ENCODE results near the gene AKT1. TPM values are rescaled to one million over a fixed set of nuclear protein-coding genes. Genes with fewer than 3 reads are reported as not detected.
A peak's percentile ranks its signal among the peaks of the same experiment; 100 is the strongest.

The AKT1 gene
- total and polyA plus RNA-seq, 2 experiments from 2014 or later: 19.2 to 78.7 TPM

DNA sequence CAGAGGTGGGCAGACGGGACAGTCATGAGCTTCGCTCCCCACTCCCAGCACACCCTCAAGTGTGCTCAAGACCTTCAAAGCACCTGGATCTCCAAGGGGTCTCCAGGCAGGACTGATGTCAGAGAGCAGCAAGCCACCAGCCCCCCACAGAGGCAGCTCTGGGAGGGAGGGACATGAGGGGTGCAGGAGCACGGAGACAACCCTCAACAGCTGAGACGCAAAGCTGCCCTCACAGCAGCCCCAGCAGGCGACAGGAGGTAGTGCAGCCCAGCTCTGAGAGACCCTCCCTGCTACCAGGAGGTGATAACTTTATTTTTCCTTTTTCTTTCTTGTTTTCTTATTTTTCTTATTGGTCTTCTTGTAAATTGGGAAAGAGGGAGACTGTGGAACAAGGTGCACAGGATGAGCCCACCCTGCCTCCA is 24.7 kb downstream of the AKT1 start:
- Histone ChIP-seq H3K9me2 (ENCODE audit: insufficient read depth) (no peaks in the 10 kb centered on the region; the same call in 1 of the 2 replicates), H3K27ac (ENCODE audit: low read depth) (no peak overlapping the region), H3K4me3 (no peak overlapping the region), H4K20me1 (replicated peaks; ENCODE audit: insufficient read depth) (no peaks in the 10 kb centered on the region), H3K4me1 (ENCODE audit: insufficient read depth) (peaks cover 11% of the 10 kb centered on the region), H3K79me2 (replicated peaks; ENCODE audit: insufficient read depth) (no peaks in the 10 kb centered on the region), H3F3A (replicated peaks; ENCODE audit: low read depth) (peaks cover 9% of the 10 kb centered on the region; the same call in 1 of the 2 replicates), H3K27me3 (ENCODE audit: insufficient read depth) (no peaks in the 10 kb centered on the region), H2AFZ (no peak overlapping the region), H3K4me2 (no peak overlapping the region), H3K36me3 (ENCODE audit: insufficient read depth) (0 out of 2 replicates have a peak, but pooled peaks cover 5% of the 10 kb centered on the region)
- TF ChIP-seq ZNF331 (CRISPR knock-in tag; IDR thresholded peaks at IDR 0.05; ENCODE audit: low read depth) (no peak), EZH2 (IDR thresholded peaks at IDR 0.05; ENCODE audit: low read depth, unreplicated experiment) (no peak), STAT1 (IDR thresholded peaks at IDR 0.05; ENCODE audit: unreplicated experiment) (no peak)
- TF ChIP-seq, protein P1, sequence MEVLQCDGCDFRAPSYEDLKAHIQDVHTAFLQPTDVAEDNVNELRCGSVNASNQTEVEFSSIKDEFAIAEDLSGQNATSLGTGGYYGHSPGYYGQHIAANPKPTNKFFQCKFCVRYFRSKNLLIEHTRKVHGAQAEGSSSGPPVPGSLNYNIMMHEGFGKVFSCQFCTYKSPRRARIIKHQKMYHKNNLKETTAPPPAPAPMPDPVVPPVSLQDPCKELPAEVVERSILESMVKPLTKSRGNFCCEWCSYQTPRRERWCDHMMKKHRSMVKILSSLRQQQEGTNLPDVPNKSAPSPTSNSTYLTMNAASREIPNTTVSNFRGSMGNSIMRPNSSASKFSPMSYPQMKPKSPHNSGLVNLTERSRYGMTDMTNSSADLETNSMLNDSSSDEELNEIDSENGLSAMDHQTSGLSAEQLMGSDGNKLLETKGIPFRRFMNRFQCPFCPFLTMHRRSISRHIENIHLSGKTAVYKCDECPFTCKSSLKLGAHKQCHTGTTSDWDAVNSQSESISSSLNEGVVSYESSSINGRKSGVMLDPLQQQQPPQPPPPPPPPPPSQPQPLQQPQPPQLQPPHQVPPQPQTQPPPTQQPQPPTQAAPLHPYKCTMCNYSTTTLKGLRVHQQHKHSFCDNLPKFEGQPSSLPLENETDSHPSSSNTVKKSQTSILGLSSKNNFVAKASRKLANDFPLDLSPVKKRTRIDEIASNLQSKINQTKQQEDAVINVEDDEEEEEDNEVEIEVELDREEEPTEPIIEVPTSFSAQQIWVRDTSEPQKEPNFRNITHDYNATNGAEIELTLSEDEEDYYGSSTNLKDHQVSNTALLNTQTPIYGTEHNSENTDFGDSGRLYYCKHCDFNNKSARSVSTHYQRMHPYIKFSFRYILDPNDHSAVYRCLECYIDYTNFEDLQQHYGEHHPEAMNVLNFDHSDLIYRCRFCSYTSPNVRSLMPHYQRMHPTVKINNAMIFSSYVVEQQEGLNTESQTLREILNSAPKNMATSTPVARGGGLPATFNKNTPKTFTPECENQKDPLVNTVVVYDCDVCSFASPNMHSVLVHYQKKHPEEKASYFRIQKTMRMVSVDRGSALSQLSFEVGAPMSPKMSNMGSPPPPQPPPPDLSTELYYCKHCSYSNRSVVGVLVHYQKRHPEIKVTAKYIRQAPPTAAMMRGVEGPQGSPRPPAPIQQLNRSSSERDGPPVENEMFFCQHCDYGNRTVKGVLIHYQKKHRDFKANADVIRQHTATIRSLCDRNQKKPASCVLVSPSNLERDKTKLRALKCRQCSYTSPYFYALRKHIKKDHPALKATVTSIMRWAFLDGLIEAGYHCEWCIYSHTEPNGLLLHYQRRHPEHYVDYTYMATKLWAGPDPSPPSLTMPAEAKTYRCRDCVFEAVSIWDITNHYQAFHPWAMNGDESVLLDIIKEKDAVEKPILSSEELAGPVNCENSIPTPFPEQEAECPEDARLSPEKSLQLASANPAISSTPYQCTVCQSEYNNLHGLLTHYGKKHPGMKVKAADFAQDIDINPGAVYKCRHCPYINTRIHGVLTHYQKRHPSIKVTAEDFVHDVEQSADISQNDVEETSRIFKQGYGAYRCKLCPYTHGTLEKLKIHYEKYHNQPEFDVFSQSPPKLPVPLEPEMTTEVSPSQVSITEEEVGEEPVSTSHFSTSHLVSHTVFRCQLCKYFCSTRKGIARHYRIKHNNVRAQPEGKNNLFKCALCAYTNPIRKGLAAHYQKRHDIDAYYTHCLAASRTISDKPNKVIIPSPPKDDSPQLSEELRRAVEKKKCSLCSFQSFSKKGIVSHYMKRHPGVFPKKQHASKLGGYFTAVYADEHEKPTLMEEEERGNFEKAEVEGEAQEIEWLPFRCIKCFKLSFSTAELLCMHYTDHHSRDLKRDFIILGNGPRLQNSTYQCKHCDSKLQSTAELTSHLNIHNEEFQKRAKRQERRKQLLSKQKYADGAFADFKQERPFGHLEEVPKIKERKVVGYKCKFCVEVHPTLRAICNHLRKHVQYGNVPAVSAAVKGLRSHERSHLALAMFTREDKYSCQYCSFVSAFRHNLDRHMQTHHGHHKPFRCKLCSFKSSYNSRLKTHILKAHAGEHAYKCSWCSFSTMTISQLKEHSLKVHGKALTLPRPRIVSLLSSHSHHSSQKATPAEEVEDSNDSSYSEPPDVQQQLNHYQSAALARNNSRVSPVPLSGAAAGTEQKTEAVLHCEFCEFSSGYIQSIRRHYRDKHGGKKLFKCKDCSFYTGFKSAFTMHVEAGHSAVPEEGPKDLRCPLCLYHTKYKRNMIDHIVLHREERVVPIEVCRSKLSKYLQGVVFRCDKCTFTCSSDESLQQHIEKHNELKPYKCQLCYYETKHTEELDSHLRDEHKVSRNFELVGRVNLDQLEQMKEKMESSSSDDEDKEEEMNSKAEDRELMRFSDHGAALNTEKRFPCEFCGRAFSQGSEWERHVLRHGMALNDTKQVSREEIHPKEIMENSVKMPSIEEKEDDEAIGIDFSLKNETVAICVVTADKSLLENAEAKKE (CRISPR knock-in tag; IDR thresholded peaks at IDR 0.05): no peak
- TF ChIP-seq, protein P2, sequence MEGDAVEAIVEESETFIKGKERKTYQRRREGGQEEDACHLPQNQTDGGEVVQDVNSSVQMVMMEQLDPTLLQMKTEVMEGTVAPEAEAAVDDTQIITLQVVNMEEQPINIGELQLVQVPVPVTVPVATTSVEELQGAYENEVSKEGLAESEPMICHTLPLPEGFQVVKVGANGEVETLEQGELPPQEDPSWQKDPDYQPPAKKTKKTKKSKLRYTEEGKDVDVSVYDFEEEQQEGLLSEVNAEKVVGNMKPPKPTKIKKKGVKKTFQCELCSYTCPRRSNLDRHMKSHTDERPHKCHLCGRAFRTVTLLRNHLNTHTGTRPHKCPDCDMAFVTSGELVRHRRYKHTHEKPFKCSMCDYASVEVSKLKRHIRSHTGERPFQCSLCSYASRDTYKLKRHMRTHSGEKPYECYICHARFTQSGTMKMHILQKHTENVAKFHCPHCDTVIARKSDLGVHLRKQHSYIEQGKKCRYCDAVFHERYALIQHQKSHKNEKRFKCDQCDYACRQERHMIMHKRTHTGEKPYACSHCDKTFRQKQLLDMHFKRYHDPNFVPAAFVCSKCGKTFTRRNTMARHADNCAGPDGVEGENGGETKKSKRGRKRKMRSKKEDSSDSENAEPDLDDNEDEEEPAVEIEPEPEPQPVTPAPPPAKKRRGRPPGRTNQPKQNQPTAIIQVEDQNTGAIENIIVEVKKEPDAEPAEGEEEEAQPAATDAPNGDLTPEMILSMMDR (conservative IDR thresholded peaks at IDR 0.05; ENCODE audit: low read depth in 2 of 2): peak; percentile 53 to 65
- DNase-seq (ENCODE audit: low spot score) (peak; percentile 53), ATAC-seq (no peak)
- H3K27me3 Mint-ChIP-seq (ENCODE audit: insufficient read depth, low read depth, poor library complexity): peaks cover 3% of the 10 kb centered on the region
- no peak overlapping the region for H3K4me3 Mint-ChIP-seq
- peaks cover 9% of the 10 kb centered on the region for H3K9me3 Mint-ChIP-seq
- no peak overlapping the region for H3K27ac Mint-ChIP-seq
- H3K4me1 Mint-ChIP-seq: peaks cover 17% of the 10 kb centered on the region
- peaks cover 44% of the 10 kb centered on the region for H3K36me3 Mint-ChIP-seq (ENCODE audit: low read depth)

Measured in GM23338 (cell line).